H1 (cell line): ENCODE results near the gene RESP18.

Experiments used
- HDAC2 ChIP-seq, 2 experiments: fragments of 300-600 bp in 1 of 2; sonication (generic) in 1 of 2; IDR thresholded peaks; 2 replicates each; pipeline ENCODE4 v1.6.1; 2011 to 2012; ENCODE audit warnings: low read depth in 2 of 2, low read length in 2 of 2, mild to moderate bottlenecking in 2 of 2, moderate library complexity in 2 of 2, borderline replicate concordance in 1 of 2, inconsistent platforms in 1 of 2
- JUND ChIP-seq: IDR thresholded peaks from 2 replicates; pipeline ENCODE4 v1.6.1; 2011; ENCODE audit warnings: mild to moderate bottlenecking, improper control_type of control experiment, low read length
- MAFK ChIP-seq: IDR thresholded peaks from 2 replicates; pipeline ENCODE4 v1.6.1; 2012; ENCODE audit warnings: low read depth, mild to moderate bottlenecking, improper control_type of control experiment, low read length
- POLR2AphosphoS5 ChIP-seq: IDR thresholded peaks from 2 replicates; pipeline ENCODE4 v1.6.1; 2011; ENCODE audit warnings: low read depth, low read length
- RXRA ChIP-seq: IDR thresholded peaks from 2 replicates; pipeline ENCODE4 v1.6.1; 2011; ENCODE audit warnings: low read depth, mild to moderate bottlenecking, low read length, moderate library complexity; ENCODE audit not compliant: insufficient read depth
- TAF1 ChIP-seq: IDR thresholded peaks from 2 replicates; pipeline ENCODE4 v1.6.1; 2011; ENCODE audit warnings: mild to moderate bottlenecking, low read depth, low read length

- peak; percentile 45; the same call in 1 of the 2 replicates for TF ChIP-seq JUND
- TF ChIP-seq POLR2AphosphoS5 = no peak
- TF ChIP-seq HDAC2 (IDR thresholded peaks at IDR 0.05; ENCODE audit: borderline replicate concordance in 1 of 2, low read depth in 2 of 2, low read length in 2 of 2) = no peak
- TF ChIP-seq RXRA = no peak
- TF ChIP-seq TAF1 = no peak
- no peak for TF ChIP-seq MAFK
These were observed 23.3 kb downstream of the RESP18 start, which contains the start of gene PTPRN for GRCh38 chr2:219309278-219309677.
